SIG-M5 (cell line): Measurements from ENCODE around the gene KRTAP8-1.

Experiments used
- DNase-seq: peaks from one replicate; lab custom pipeline; 2025; lab: John Stamatoyannopoulos, UW

KRTAP8-1 gene

DNA sequence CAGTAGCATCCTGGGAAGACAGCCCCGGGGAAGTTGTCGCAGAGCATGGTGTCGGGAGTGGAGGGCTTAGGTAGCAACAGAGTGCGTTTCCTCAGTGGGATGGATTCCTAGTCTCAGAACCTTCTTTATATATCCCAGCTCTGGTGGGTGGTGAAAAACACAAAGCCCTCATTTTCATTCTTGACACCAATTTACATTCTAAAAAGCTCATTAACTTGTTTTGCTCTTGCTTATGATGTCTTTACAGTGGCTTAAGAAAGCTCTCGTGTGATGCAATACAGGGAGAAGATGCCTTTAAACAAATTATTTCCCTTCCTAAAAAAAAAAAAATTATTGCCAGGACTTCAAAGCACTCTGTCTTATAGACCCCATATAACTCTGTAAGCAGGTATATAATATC lies at the start of gene KRTAP8-1:
Gene KRTAP8-1, minus strand, starts transcription at position 101 of the 400 bp plus-strand sequence. Its CDS starts 54 bp downstream, at position 47.
- DNase-seq = no peak

GRCh38 chr21:30847627-30848500 lies 34.8 kb upstream of the KRTAP8-1 start:
- DNase-seq = no peak

- DNase-seq = no peak
Observed at GRCh38 chr21:30842990-30843389, 29.9 kb upstream of the KRTAP8-1 start.

GRCh38 chr21:30839304-30839703 lies 26.2 kb upstream of the KRTAP8-1 start:
- no peak for DNase-seq

GRCh38 chr21:30838536-30838935 lies 25.5 kb upstream of the KRTAP8-1 start:
- no peak for DNase-seq

DNA sequence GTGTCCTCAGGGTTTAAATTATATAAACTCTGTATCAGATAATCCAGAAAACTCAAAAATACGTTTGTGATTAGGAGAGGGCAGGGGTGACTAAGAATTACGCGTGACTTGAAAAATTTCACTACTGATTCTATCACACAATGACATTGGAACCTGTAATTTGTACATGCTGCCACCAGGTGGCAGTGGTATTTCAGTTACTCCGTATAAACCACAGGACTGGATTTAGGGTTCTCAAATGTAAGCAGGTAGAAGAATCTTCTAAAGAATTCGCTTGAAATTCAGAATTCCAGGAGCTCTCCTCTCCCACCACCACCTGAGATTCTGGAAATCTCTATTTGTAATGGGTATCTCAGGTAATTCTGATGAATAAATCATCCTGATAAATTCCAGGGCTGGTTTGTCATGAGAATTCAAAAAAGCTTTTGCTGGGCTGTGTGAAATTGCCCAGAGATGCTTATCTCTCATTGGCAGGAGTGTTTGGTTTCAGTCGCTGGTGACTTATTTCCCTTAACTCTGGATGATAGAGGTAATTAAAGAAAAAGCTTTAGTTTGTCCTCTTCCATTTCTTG lies 18.2 kb upstream of the KRTAP8-1 start:
- DNase-seq = no peak

DNA sequence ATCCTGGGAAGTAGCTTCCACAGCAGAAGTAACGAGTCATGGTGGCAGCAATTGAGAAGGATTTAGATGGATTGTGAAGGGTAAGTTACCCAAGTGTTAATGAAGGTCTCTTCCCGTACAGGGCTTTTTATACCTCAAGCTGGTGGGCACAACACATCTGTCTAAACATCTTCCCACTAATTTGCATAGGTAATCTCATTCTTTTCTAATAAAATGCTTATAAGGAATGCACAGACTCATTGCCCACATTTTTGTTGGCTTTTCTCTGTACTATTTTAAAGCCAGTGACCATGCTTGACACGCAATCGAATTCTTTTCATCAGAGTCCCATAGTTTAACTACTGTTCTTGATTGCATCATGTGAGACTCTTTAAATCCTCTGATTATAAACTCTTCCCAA lies 16.6 kb upstream of the KRTAP8-1 start, which contains the start of gene KRTAP7-1:
Gene KRTAP7-1, minus strand, starts transcription at position 101 of the 400 bp plus-strand sequence. Its CDS starts 61 bp downstream, at position 40.
- DNase-seq = no peak

DNA sequence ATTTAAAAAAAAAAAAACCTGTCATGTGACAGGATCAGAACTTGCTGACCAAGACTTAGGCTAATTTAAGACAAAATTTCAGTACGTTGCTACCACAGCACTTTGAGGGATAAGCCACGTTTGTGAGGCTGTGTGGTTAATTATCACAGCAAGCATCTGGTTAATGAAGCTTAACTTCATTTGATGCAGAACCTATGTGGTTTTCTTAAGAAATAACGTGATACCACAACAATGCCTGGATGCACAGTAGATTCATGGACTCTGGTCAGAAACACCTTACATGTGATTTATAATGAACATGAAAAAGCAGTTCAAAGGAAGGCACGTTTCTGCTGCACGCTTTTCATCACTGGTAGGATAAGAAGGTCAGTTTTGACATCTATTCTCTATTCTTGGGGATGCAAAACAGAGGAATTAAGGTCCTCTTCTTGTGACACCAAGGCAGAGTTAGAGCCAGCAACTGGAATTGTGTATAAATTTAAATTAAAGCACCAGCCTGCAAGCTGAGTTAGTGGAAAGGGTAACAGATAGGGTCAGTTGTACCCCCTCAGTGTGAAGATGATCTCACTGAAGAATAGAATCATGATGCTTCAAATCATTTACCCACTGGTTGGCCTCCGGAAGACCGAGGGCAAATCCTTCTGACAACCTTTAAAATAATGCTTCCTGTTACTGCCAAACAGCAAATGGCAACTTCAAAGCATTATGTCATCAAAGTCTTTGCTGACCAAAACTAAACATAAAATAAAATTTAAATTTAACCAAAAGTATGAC lies 6.0 kb upstream of the KRTAP8-1 start:
- no peak for DNase-seq

GRCh38 chr21:30800605-30801004 lies 12.5 kb downstream of the KRTAP8-1 start:
- DNase-seq = no peak

- no peak for DNase-seq
Observed at GRCh38 chr21:30793581-30794314, 19.3 kb downstream of the KRTAP8-1 start.

DNA sequence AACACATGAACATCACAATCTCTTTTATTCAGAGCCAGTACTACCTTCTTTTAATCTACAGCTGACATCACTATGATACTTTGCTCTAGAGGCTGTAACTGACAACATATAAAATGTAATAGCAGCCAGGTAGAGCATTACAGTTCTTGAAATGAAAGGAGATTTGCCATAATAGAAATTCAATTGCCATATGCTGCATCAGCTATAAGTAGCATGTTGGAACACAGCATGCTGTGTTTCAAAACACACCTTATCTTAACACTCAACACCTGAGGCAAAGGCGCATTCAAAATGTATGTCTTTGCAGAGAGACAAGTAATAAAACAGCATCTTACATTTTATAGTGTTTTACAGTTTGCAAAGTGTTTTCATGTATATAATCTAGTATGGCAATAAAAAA lies 33.8 kb downstream of the KRTAP8-1 start:
- no peak for DNase-seq

- DNase-seq = no peak
Observed at GRCh38 chr21:30769724-30770431, 43.2 kb downstream of the KRTAP8-1 start.
